ENCODE data around the gene EEF2K.

The EEF2K gene

GRCh38 chr16:22250522-22250921 is 44.4 kb downstream of the EEF2K start:
- no peak for DNase-seq (ENCODE audit: low read depth in 2 of 2)

GRCh38 chr16:22252317-22252716 is 46.2 kb downstream of the EEF2K start:
- no peak for DNase-seq (ENCODE audit: low read depth in 2 of 2)

- DNase-seq (ENCODE audit: low read depth in 2 of 2), result no peak
These were observed 47.2 kb downstream of the EEF2K start for GRCh38 chr16:22253272-22253671.

- DNase-seq (ENCODE audit: low read depth in 2 of 2), result no peak
These were observed 49.3 kb downstream of the EEF2K start for GRCh38 chr16:22255335-22255734.

GRCh38 chr16:22257440-22257839 is 51.4 kb downstream of the EEF2K start:
- DNase-seq (ENCODE audit: low read depth in 2 of 2), result no peak

GRCh38 chr16:22260490-22260889 is 54.4 kb downstream of the EEF2K start:
- DNase-seq (ENCODE audit: low read depth in 2 of 2), result no peak

GRCh38 chr16:22262460-22262859 is 56.4 kb downstream of the EEF2K start:
- no peak for DNase-seq (ENCODE audit: low read depth in 2 of 2)

- no peak for DNase-seq (ENCODE audit: low read depth in 2 of 2)
These were observed 58.7 kb downstream of the EEF2K start for GRCh38 chr16:22264786-22265185.

GRCh38 chr16:22265351-22265750 is 59.3 kb downstream of the EEF2K start:
- no peak for DNase-seq (ENCODE audit: low read depth in 2 of 2)

GRCh38 chr16:22266546-22266945 is 60.5 kb downstream of the EEF2K start:
- no peak for DNase-seq (ENCODE audit: low read depth in 2 of 2)

GRCh38 chr16:22267764-22268163 is 61.7 kb downstream of the EEF2K start:
- no peak for DNase-seq (ENCODE audit: low read depth in 2 of 2)

- DNase-seq (ENCODE audit: low read depth in 2 of 2), result no peak
These were observed 64.4 kb downstream of the EEF2K start for GRCh38 chr16:22270525-22270924.

GRCh38 chr16:22272870-22273650 is 67.0 kb downstream of the EEF2K start:
- no peak for DNase-seq (ENCODE audit: low read depth in 2 of 2)

GRCh38 chr16:22274916-22275315 is 68.8 kb downstream of the EEF2K start:
- DNase-seq (ENCODE audit: low read depth in 2 of 2), result no peak

GRCh38 chr16:22278441-22279230 is 72.6 kb downstream of the EEF2K start:
- DNase-seq (ENCODE audit: low read depth in 2 of 2), result no peak

- no peak for DNase-seq (ENCODE audit: low read depth in 2 of 2)
These were observed 76.3 kb downstream of the EEF2K start for GRCh38 chr16:22282254-22282892.

GRCh38 chr16:22284637-22285036 is 78.6 kb downstream of the EEF2K start:
- peak; percentile 20 to 32 for DNase-seq (ENCODE audit: low read depth in 2 of 2)

- DNase-seq (ENCODE audit: low read depth in 2 of 2), result no peak
These were observed 79.0 kb downstream of the EEF2K start for GRCh38 chr16:22285080-22285479.

- no peak for DNase-seq (ENCODE audit: low read depth in 2 of 2)
These were observed 84.9 kb downstream of the EEF2K start for GRCh38 chr16:22291020-22291419.

- DNase-seq (ENCODE audit: low read depth in 2 of 2), result peak; percentile 42 to 43
These were observed 85.8 kb downstream of the EEF2K start for GRCh38 chr16:22291860-22292318.

- DNase-seq (ENCODE audit: low read depth in 2 of 2), result no peak
These were observed 86.2 kb downstream of the EEF2K start for GRCh38 chr16:22292320-22292719.

Data from fibroblast of skin of left quadriceps (primary cell).